Thyroid gland (tissue), 4 donors: Measurements from ENCODE around the gene EZR. TPM values are rescaled to one million over a fixed set of nuclear protein-coding genes. Genes with fewer than 3 reads are reported as not detected.
A peak's percentile ranks its signal among the peaks of the same experiment; 100 is the strongest.

Experiments
- DNase-seq, 2 donors: peaks; one replicate each; pipeline ENCODE4 v3.0.0-alpha.2; 2019
- H3K27ac ChIP-seq, 3 donors: fragments of 200-600 bp; sonication (generic); 1 replicate in 2 of 3; 2 replicates in 1 of 3; pipeline ENCODE4 v1.5.1; 2016 to 2019; ENCODE audit warnings: mild to moderate bottlenecking in 1 of 3, moderate library complexity in 1 of 3
- H3K27me3 ChIP-seq: fragments of 200-600 bp; sonication (generic); one replicate; pipeline ENCODE4 v1.5.1; 2019
- H3K36me3 ChIP-seq, 2 donors: fragments of 200-600 bp; sonication (generic); one replicate each; pipeline ENCODE4 v1.5.1; 2016 to 2019
- H3K4me1 ChIP-seq, 2 donors: fragments of 200-600 bp; sonication (generic); one replicate each; pipeline ENCODE4 v1.5.1; 2017 to 2019
- H3K4me3 ChIP-seq, 3 donors: fragments of 200-600 bp; sonication (generic); replicated peaks in 1 of 3; 1 replicate in 2 of 3; 2 replicates in 1 of 3; pipeline ENCODE4 v1.5.1; 2016; ENCODE audit warnings: mild to moderate bottlenecking in 1 of 3
- H3K9me3 ChIP-seq: fragments of 200-600 bp; sonication (generic); one replicate; pipeline ENCODE4 v1.5.1; 2017
- POLR2A ChIP-seq, 2 donors: fragments of 450-650 bp; IDR thresholded peaks; one replicate each; pipeline ENCODE4 v1.6.1; 2017; ENCODE audit warnings: antibody characterized with exemption in 2 of 2, mild to moderate bottlenecking in 2 of 2, moderate library complexity in 1 of 2
- WGBS, 2 donors: methylation state at CpG; one replicate each; pipeline ENCODE4 v1.1.5; 2017; 5-methylcytosine and 5-hydroxymethylcytosine counted together
- intact Hi-C: fragments of 100-400 bp; cut with DNase I; formaldehyde crosslinking; loops from one replicate; pipeline ENCODE4 v1.15.1; 2023
- total RNA-seq, 4 donors: library from RNA; depleted of rRNA; stranded (reverse); fragments of >200 nt; gene quantifications; one replicate each; pipeline ENCODE4 v1.2.3, GENCODE V29; 2016
- TF ChIP-seq, protein P1 (sequence below), 6 experiments: fragments of 200-600 bp in 3 of 6; fragments of 450-650 bp in 3 of 6; sonication (generic) in 3 of 6; IDR thresholded peaks; one replicate each; pipeline ENCODE4 v1.5.1; 2016 to 2019; ENCODE audit warnings: antibody characterized with exemption in 6 of 6, mild to moderate bottlenecking in 2 of 6, inconsistent platforms in 1 of 6, moderate library complexity in 1 of 6

EZR gene
- 100 to 1,000 TPM; 221 to 412 (median 339) TPM for total RNA-seq

DNA sequence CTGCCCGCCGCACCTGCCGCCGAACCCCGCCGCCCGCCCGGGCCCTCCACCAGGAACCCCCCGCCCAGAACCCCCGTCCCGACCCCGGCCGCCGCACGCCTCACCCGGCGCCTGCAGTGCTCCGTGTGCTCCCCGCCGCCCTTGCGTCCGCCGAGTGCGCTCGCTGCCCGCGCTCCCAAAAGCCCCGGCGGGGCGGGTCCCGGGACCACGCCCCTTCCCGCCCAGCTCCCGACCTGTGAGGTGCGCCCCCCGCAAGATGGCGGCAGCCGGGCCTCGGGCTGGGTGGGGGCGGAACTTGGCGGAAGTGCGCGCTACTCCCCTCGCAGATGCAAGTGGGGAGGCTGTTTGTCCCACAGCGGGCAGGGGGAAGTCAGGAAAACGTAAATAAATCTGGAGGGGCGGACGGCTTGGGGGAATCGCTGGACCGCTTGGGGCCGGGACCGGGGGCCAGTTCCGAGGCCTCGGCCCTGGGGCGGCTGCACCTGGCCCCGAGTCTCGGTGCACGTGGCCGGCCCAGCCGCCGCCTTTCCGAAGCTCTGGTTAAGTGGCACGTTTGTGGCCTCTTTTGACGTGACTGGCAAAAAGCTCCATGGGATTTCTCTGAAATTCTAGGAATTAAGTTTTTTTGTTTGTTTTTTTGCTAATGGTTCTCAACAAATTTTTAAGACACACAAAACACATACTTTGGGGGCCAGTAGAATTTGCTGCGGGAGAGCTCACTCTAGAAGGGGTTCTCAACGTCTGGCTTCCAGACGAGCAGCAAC is at the start of gene EZR:
Gene EZR, minus strand, starts transcription at position 156 of the 764 bp plus-strand sequence. CDS start 1,275 bp downstream, outside the sequence.
- DNase-seq = peak; percentile 85
- H3K27ac ChIP-seq = peak within 1 kb of the TSS; percentile 78 to 98 (median 98)
- intact Hi-C loops = no loop called here

DNA sequence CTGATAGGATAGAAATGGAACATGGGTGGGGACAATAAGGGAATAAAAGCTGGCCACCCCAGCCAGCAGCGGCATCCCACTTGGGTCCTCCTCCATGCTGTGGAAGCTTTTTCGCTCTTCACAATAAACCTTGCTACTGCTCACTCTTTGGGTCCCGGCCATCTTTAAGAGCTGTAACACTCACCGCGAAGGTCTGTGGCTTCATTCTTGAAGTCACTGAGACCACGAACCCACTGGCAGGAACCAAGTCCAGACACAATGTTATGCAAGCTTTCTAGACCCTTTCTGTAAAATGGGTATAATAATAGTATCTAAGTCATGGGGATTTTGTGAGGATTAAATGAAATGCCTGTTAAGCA is 48.9 kb upstream of the EZR start:
- intact Hi-C loops = loop anchor here (10.0 kb wide), 1 partner anchor 163 kb away; no protein-coding TSS in a partner anchor
- Histone ChIP-seq H3K9me3 (no peaks in the 10 kb centered on the region), H3K36me3 (no peaks in the 10 kb centered on the region), H3K27ac (peak overlapping the region; percentile 79 to 98 (median 94)), H3K4me3 (no peak overlapping the region), H3K4me1 (peaks cover 32 to 37% of the 10 kb centered on the region in 2 donors), H3K27me3 (no peaks in the 10 kb centered on the region)
- no peak for DNase-seq
- TF ChIP-seq, protein P1, sequence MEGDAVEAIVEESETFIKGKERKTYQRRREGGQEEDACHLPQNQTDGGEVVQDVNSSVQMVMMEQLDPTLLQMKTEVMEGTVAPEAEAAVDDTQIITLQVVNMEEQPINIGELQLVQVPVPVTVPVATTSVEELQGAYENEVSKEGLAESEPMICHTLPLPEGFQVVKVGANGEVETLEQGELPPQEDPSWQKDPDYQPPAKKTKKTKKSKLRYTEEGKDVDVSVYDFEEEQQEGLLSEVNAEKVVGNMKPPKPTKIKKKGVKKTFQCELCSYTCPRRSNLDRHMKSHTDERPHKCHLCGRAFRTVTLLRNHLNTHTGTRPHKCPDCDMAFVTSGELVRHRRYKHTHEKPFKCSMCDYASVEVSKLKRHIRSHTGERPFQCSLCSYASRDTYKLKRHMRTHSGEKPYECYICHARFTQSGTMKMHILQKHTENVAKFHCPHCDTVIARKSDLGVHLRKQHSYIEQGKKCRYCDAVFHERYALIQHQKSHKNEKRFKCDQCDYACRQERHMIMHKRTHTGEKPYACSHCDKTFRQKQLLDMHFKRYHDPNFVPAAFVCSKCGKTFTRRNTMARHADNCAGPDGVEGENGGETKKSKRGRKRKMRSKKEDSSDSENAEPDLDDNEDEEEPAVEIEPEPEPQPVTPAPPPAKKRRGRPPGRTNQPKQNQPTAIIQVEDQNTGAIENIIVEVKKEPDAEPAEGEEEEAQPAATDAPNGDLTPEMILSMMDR (IDR thresholded peaks at IDR 0.05) = no peak
- no peak for TF ChIP-seq POLR2A (IDR thresholded peaks at IDR 0.05)
- WGBS, 2 donors = 93 to 94% methylated on average over 6 of the region's 6 CpGs

More for the DNA sequence above, at the start of gene EZR:
- Histone ChIP-seq H3K4me1 (peaks cover 20 to 32% of the 10 kb centered on the region in 2 donors), H3K27me3 (no peaks in the 10 kb centered on the region), H3K36me3 (no peaks in the 10 kb centered on the region), H3K4me3 (peak within 1 kb of the TSS; percentile 29 to 90 (median 48)), H3K9me3 (no peaks in the 10 kb centered on the region)
- TF ChIP-seq POLR2A (IDR thresholded peaks at IDR 0.05) = peak in 1 of 2 donors; percentile 94
- TF ChIP-seq, protein P1 (IDR thresholded peaks at IDR 0.05) = peak in 1 of 6 experiments; percentile 5
- 23 to 32% methylated on average over 29 to 30 of the region's 67 CpGs for WGBS, 2 donors

DNA sequence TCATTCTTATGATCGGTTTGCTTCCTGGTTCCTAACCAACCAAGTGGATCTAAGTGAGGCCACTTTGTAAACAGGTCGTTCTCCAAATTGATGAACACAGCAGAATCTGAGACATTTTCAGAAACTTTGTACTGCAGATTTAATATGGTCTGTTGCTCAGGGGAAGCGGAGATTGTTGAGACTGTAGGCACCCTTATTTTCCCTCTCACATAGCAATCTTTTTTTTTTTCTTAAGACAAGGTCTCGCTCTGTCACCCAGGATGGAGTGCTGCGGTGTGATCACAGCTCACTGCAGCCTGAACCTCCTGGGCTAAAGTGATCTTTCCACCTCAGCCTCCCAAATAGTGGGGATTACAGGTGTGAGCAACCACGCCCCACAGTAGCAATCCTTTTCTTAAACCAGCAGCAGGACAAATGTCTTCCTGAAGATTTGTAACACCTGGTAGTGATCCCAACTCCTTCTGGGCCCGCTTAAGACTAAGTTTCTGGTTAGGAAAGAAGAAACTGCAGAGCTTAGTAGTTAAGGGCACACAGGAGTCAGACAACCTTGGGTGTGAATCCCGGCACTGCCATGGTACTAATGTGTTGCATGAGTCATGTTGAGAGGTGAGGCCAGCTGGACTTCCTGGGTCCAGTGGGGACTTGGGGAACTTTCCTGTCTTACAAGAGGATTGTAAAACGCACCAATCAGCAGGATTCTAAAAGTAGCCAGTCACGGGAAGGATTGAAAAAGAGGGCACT is 48.4 kb upstream of the EZR start:
- Histone ChIP-seq H3K9me3 (no peaks in the 10 kb centered on the region), H3K4me1 (peaks cover 32 to 37% of the 10 kb centered on the region in 2 donors), H3K27ac (peak overlapping the region; percentile 88 to 98 (median 94)), H3K36me3 (no peaks in the 10 kb centered on the region), H3K4me3 (no peak overlapping the region), H3K27me3 (no peaks in the 10 kb centered on the region)
- intact Hi-C loops = loop anchor here (10.0 kb wide), 1 partner anchor 163 kb away; no protein-coding TSS in a partner anchor
- peak; percentile 83 to 86 for DNase-seq
- WGBS, 2 donors = 57 to 60% methylated on average over 10 of the region's 10 CpGs
- peak in 1 of 2 donors; percentile 35 for TF ChIP-seq POLR2A (IDR thresholded peaks at IDR 0.05)
- TF ChIP-seq, protein P1 (IDR thresholded peaks at IDR 0.05) = no peak

DNA sequence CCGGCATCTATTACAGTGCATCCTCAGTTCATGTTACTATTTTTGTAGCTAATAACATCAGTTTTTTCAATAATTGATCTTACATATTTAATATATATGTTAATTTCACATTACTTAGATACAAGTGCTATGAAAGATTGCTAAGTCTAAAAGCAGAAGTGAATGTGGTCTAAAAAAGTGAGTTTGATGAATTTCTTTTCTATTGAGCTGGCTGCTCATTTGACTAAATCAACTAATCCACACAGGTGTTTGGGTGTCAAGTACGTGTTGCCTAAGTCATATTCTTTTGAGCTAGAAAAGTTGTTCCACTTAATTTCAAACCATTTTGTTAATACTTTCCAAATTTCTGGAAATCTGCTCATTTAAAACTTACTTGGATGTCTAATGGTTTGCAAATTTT is 46.6 kb upstream of the EZR start:
- no peaks in the 10 kb centered on the region for H3K27me3 ChIP-seq
- intact Hi-C loops = loop anchor here (10.0 kb wide), 1 partner anchor 161 kb away; no protein-coding TSS in a partner anchor
- 88 to 90% methylated on average over 2 of the region's 2 CpGs for WGBS, 2 donors
- peak overlapping the region in 1 of 3 donors; percentile 72 for H3K27ac ChIP-seq
- DNase-seq = no peak
- H3K36me3 ChIP-seq = no peaks in the 10 kb centered on the region
- peaks cover 32 to 37% of the 10 kb centered on the region in 2 donors for H3K4me1 ChIP-seq
- no peak overlapping the region for H3K4me3 ChIP-seq
- no peaks in the 10 kb centered on the region for H3K9me3 ChIP-seq
- no peak for TF ChIP-seq POLR2A (IDR thresholded peaks at IDR 0.05)
- TF ChIP-seq, protein P1 (IDR thresholded peaks at IDR 0.05) = no peak
